ENCODE results near the gene THAP8. TPM values are rescaled to one million over a fixed set of nuclear protein-coding genes. Genes with fewer than 3 reads are reported as not detected.

THAP8 gene
- total and polyA plus RNA-seq, 2 of the 13 experiments (the other 11 are each of a cell fraction or from before 2014, with no cell fraction given): 1.7 to 3.7 TPM

DNA sequence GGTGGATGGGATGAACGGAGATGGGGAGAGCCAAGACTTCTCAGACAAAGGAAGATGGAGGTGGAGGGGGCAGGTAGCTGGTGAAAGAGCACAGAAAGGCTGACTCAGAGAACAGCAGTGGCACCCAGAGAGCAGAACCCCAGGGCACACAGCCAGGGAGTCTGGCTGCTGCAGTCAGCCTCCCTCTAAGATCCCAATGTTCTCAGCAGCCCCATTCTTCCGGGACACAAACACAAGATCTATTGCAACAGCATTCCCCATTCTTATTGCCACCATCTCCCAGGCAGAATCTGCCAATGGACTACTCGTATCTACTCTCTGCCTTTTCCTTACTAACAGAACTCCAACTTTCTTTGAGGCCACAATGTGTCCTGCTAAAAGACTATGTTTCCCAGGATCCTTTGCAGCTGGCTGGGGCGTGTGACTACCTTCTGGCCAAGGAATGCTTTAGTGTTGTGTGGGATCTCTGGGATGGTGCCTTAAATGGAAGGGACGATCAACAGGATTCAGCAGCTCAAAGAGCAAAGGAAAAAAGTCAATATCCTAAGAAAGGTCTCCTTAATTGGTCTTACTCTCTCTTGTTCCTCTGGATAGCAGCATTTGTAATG, 7.5 kb downstream of the THAP8 start (continued):
- TF ChIP-seq, protein P1, sequence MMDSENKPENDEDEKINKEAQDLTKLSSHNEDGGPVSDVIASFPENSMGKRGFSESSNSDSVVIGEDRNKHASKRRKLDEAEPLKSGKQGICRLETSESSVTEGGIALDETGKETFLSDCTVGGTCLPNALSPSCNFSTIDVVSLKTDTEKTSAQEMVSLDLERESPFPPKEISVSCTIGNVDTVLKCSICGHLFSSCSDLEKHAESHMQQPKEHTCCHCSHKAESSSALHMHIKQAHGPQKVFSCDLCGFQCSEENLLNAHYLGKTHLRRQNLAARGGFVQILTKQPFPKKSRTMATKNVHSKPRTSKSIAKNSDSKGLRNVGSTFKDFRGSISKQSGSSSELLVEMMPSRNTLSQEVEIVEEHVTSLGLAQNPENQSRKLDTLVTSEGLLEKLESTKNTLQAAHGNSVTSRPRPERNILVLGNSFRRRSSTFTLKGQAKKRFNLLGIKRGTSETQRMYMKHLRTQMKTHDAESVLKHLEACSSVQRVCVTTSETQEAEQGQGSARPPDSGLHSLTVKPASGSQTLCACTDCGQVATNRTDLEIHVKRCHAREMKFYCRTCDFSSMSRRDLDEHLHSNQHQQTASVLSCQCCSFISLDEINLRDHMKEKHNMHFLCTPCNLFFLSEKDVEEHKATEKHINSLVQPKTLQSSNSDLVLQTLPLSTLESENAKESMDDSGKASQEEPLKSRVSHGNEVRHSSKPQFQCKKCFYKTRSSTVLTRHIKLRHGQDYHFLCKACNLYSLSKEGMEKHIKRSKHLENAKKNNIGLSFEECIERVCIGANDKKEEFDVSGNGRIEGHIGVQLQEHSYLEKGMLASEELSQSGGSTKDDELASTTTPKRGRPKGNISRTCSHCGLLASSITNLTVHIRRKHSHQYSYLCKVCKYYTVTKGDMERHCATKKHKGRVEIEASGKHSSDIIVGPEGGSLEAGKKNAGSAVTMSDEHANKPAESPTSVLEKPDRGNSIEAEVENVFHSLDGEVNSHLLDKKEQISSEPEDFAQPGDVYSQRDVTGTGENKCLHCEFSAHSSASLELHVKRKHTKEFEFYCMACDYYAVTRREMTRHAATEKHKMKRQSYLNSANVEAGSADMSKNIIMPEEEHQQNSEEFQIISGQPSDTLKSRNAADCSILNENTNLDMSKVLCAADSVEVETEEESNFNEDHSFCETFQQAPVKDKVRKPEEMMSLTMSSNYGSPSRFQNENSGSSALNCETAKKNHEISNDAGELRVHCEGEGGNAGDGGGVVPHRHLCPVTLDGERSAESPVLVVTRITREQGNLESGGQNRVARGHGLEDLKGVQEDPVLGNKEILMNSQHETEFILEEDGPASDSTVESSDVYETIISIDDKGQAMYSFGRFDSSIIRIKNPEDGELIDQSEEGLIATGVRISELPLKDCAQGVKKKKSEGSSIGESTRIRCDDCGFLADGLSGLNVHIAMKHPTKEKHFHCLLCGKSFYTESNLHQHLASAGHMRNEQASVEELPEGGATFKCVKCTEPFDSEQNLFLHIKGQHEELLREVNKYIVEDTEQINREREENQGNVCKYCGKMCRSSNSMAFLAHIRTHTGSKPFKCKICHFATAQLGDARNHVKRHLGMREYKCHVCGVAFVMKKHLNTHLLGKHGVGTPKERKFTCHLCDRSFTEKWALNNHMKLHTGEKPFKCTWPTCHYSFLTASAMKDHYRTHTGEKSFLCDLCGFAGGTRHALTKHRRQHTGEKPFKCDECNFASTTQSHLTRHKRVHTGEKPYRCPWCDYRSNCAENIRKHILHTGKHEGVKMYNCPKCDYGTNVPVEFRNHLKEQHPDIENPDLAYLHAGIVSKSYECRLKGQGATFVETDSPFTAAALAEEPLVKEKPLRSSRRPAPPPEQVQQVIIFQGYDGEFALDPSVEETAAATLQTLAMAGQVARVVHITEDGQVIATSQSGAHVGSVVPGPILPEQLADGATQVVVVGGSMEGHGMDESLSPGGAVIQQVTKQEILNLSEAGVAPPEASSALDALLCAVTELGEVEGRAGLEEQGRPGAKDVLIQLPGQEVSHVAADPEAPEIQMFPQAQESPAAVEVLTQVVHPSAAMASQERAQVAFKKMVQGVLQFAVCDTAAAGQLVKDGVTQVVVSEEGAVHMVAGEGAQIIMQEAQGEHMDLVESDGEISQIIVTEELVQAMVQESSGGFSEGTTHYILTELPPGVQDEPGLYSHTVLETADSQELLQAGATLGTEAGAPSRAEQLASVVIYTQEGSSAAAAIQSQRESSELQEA (CRISPR knock-in tag; IDR thresholded peaks at IDR 0.05; ENCODE audit: not compliant biosample characterization): no peak
- TF ChIP-seq, protein P2, sequence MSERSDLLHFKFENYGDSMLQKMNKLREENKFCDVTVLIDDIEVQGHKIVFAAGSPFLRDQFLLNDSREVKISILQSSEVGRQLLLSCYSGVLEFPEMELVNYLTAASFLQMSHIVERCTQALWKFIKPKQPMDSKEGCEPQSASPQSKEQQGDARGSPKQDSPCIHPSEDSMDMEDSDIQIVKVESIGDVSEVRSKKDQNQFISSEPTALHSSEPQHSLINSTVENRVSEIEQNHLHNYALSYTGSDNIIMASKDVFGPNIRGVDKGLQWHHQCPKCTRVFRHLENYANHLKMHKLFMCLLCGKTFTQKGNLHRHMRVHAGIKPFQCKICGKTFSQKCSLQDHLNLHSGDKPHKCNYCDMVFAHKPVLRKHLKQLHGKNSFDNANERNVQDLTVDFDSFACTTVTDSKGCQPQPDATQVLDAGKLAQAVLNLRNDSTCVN (CRISPR knock-in tag; IDR thresholded peaks at IDR 0.05; ENCODE audit: borderline replicate concordance): no peak
- TF ChIP-seq, protein P3, sequence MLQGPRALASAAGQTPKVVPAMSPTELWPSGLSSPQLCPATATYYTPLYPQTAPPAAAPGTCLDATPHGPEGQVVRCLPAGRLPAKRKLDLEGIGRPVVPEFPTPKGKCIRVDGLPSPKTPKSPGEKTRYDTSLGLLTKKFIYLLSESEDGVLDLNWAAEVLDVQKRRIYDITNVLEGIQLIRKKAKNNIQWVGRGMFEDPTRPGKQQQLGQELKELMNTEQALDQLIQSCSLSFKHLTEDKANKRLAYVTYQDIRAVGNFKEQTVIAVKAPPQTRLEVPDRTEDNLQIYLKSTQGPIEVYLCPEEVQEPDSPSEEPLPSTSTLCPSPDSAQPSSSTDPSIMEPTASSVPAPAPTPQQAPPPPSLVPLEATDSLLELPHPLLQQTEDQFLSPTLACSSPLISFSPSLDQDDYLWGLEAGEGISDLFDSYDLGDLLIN (CRISPR knock-in tag; IDR thresholded peaks at IDR 0.05; ENCODE audit: borderline replicate concordance): no peak
- no peak for TF ChIP-seq YEATS4 (CRISPR knock-in tag; IDR thresholded peaks at IDR 0.05; ENCODE audit: borderline replicate concordance)
